ENCODE data around the gene TREML4.

The TREML4 gene

DNA sequence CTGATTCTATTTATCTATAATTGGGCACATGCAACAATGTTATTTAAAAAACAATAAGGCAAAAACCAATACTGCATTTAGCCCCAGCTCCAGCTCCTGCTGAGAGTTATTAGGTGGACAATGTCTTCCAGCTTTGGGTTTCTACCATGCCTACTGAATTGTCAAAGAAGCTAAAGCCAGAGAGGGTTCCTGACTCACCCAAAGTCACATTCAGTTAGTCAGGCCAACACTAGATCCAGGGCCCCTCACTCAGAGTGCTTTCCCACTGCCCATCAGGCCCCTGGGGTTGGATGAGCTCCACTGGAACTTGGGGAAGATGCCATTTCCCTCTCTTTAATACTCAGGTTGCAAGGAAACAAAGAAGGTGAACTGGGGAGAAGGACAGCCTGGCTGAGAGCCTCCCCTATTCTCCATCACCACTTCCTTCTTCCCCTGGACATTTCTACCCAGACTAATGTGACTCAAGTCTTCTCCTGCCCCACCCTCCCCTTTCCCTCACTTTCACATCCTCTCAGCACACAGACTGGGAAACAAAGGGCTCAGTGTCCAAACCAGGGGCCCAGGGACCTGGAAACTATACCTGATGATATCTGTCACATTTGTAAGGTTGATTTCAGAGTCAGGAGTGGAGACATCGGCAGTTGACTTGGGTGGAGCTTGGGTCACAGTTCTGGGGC is 52.4 kb downstream of the TREML4 start:
- H3K4me3 ChIP-seq (replicated peaks; ENCODE audit: insufficient read depth, low read length), result no peak overlapping the region
- TF ChIP-seq, protein P1, sequence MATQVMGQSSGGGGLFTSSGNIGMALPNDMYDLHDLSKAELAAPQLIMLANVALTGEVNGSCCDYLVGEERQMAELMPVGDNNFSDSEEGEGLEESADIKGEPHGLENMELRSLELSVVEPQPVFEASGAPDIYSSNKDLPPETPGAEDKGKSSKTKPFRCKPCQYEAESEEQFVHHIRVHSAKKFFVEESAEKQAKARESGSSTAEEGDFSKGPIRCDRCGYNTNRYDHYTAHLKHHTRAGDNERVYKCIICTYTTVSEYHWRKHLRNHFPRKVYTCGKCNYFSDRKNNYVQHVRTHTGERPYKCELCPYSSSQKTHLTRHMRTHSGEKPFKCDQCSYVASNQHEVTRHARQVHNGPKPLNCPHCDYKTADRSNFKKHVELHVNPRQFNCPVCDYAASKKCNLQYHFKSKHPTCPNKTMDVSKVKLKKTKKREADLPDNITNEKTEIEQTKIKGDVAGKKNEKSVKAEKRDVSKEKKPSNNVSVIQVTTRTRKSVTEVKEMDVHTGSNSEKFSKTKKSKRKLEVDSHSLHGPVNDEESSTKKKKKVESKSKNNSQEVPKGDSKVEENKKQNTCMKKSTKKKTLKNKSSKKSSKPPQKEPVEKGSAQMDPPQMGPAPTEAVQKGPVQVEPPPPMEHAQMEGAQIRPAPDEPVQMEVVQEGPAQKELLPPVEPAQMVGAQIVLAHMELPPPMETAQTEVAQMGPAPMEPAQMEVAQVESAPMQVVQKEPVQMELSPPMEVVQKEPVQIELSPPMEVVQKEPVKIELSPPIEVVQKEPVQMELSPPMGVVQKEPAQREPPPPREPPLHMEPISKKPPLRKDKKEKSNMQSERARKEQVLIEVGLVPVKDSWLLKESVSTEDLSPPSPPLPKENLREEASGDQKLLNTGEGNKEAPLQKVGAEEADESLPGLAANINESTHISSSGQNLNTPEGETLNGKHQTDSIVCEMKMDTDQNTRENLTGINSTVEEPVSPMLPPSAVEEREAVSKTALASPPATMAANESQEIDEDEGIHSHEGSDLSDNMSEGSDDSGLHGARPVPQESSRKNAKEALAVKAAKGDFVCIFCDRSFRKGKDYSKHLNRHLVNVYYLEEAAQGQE (IDR thresholded peaks at IDR 0.05; ENCODE audit: insufficient replicate concordance, low read depth), result no peak
- TF ChIP-seq SPI1 (IDR thresholded peaks at IDR 0.05; ENCODE audit: borderline replicate concordance, low read depth) (0 out of 2 replicates have a peak, but pooled peaks have one; percentile 14), GABPA (IDR thresholded peaks at IDR 0.05; ENCODE audit: low read depth) (no peak), POLR2AphosphoS5 (IDR thresholded peaks at IDR 0.05; ENCODE audit: low read depth) (no peak)
- TF ChIP-seq, protein P2, sequence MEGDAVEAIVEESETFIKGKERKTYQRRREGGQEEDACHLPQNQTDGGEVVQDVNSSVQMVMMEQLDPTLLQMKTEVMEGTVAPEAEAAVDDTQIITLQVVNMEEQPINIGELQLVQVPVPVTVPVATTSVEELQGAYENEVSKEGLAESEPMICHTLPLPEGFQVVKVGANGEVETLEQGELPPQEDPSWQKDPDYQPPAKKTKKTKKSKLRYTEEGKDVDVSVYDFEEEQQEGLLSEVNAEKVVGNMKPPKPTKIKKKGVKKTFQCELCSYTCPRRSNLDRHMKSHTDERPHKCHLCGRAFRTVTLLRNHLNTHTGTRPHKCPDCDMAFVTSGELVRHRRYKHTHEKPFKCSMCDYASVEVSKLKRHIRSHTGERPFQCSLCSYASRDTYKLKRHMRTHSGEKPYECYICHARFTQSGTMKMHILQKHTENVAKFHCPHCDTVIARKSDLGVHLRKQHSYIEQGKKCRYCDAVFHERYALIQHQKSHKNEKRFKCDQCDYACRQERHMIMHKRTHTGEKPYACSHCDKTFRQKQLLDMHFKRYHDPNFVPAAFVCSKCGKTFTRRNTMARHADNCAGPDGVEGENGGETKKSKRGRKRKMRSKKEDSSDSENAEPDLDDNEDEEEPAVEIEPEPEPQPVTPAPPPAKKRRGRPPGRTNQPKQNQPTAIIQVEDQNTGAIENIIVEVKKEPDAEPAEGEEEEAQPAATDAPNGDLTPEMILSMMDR (IDR thresholded peaks at IDR 0.05; ENCODE audit: insufficient read depth, low read length), result no peak
- H3K27me3 ChIP-seq (ENCODE audit: insufficient read depth, poor library complexity, severe bottlenecking), result no peaks in the 10 kb centered on the region
- DNase-seq (ENCODE audit: low read depth in 1 of 2, low spot score in 1 of 2), result peak in 1 of 2 experiments; percentile 41
- H3K27ac ChIP-seq (replicated peaks), result no peak overlapping the region

DNA sequence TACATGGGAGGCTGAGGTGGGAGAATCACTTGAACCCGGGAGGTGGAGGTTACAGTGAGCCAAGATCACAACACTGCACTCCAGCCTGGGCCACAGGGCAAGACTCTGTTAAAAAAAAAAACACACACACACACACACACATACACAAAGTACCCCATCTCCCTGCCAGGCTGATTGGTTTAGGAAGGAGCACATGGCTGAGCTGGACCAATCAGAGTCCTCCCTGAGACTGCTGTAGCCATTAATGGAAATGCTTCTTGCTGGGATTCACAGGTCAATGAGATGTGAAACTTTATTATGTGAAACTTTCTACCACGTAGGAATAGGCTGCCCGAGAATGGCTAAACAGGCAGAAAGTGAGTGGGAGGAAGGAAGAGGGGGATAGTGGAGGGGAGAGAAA is 55.5 kb downstream of the TREML4 start:
- no peak overlapping the region for H3K4me3 ChIP-seq (replicated peaks; ENCODE audit: insufficient read depth, low read length)
- DNase-seq (ENCODE audit: low read depth in 1 of 2, low spot score in 1 of 2), result no peak
- no peak overlapping the region for H3K27ac ChIP-seq (replicated peaks)
- no peaks in the 10 kb centered on the region for H3K27me3 ChIP-seq (ENCODE audit: insufficient read depth, poor library complexity, severe bottlenecking)
- TF ChIP-seq SPI1 (IDR thresholded peaks at IDR 0.05; ENCODE audit: borderline replicate concordance, low read depth), result no peak

DNA sequence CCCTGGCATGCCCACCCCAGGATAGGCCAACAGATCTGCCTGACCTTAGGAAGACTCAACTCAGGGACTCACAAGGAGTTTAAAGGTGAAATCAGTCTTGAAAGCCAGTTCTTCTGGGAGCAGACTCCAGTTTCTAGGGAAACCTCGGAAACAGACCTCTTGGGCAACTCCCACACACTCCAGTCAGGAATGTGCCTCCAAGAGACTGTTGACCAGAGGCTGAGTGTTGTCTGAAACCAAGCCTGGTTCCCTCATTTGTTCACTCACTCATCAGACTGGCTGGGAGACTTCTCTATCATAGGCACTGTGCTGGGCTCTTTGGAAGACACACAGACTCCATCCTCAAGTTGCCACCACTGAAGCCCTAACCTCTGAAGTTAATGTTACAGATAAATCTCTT is 56.6 kb downstream of the TREML4 start:
- TF ChIP-seq, protein P2 (IDR thresholded peaks at IDR 0.05; ENCODE audit: insufficient read depth, low read length), result no peak
- TF ChIP-seq, protein P1 (IDR thresholded peaks at IDR 0.05; ENCODE audit: insufficient replicate concordance, low read depth), result no peak
- no peak for TF ChIP-seq SPI1 (IDR thresholded peaks at IDR 0.05; ENCODE audit: borderline replicate concordance, low read depth)
- TF ChIP-seq POLR2AphosphoS5 (IDR thresholded peaks at IDR 0.05; ENCODE audit: low read depth), result no peak
- no peak for TF ChIP-seq GABPA (IDR thresholded peaks at IDR 0.05; ENCODE audit: low read depth)
- no peak for DNase-seq (ENCODE audit: low read depth in 1 of 2, low spot score in 1 of 2)
- Histone ChIP-seq H3K27me3 (ENCODE audit: insufficient read depth, poor library complexity, severe bottlenecking) (no peaks in the 10 kb centered on the region), H3K27ac (replicated peaks) (no peak overlapping the region), H3K4me3 (replicated peaks; ENCODE audit: insufficient read depth, low read length) (no peak overlapping the region)

DNA sequence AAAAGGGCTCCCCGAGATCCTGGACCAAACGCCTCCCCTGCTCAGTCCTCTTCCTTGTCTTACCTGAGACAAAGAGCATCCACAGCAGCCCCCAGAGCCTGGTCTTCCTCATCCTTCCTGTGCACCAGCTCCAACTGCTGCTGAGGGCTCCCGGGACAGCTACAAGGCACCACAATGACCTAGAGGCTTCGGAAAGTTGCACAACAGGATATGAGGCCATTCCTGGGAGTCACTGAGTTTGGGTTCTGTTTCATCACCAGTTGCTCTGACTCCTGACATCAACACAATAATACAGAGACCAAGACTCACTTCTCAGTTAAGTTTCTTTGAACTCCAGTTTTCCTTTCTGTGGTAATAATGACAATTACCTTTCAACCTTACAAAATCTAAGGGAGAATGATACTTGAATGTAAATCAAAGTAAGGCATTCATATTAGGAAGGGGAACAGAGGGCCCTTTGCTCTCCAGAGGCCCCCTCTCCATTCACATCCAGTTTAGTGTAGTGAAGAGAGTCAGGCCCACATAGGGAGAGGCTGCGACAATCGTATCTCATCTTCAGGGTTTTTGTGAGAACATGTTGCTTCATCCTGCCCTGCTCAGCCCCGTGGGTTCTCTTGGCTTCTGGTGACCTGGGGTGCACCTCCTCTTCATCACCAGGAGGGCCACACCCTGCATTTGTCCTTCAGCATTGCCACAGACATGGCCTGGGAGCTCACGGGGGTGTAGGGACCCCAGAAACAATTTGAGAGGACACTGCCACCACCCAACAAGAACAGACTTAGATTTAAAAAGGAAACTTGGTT is 58.6 kb downstream of the TREML4 start, which contains the start of gene TREM1:
TSS of gene TREM1 (minus strand) at position 139 of the 803 bp plus-strand sequence. CDS start at position 112, 27 bp downstream.
- Histone ChIP-seq H3K27ac (replicated peaks) (peak within 1 kb of the TSS; percentile 90), H3K4me3 (replicated peaks; ENCODE audit: insufficient read depth, low read length) (no peak within 1 kb of the TSS), H3K27me3 (ENCODE audit: insufficient read depth, poor library complexity, severe bottlenecking) (no peaks in the 10 kb centered on the region)
- TF ChIP-seq, protein P1 (IDR thresholded peaks at IDR 0.05; ENCODE audit: insufficient replicate concordance, low read depth), result peak; percentile 40
- TF ChIP-seq, protein P2 (IDR thresholded peaks at IDR 0.05; ENCODE audit: insufficient read depth, low read length), result no peak
- TF ChIP-seq SPI1 (IDR thresholded peaks at IDR 0.05; ENCODE audit: borderline replicate concordance, low read depth), result no peak
- TF ChIP-seq POLR2AphosphoS5 (IDR thresholded peaks at IDR 0.05; ENCODE audit: low read depth), result peak; percentile 93
- peak; percentile 65; the same call in 1 of the 2 replicates for TF ChIP-seq GABPA (IDR thresholded peaks at IDR 0.05; ENCODE audit: low read depth)
- DNase-seq (ENCODE audit: low read depth in 1 of 2, low spot score in 1 of 2), result peak; percentile 92 to 97

Data from HL-60 (cell line).